ENCODE data around the gene ERC2.

DNA sequence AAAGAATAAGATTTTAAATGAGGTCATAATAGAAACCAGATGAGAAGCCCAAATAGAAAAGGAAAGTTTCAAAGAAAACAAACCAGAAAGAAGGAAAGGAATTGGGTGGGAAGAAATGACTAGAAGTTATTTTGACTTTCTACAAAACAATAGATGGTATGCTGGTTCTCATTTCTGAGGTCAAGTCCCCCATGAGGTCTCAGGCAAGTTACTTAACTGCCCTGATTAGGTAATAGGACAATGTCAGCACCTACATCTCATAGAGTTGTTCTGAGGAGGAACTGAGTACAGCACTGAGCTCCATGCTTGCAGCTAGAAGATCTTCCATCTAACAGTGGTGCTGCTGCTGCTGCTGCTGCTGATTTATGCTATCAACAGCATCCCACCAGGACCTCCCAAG lies 185.9 kb downstream of the ERC2 start:
- TF ChIP-seq ZFP3 (CRISPR knock-in tag; IDR thresholded peaks at IDR 0.05) = no peak
- TF ChIP-seq ZNF565 (CRISPR knock-in tag; conservative IDR thresholded peaks at IDR 0.05; ENCODE audit: low read depth) = no peak
- TF ChIP-seq, protein P1, sequence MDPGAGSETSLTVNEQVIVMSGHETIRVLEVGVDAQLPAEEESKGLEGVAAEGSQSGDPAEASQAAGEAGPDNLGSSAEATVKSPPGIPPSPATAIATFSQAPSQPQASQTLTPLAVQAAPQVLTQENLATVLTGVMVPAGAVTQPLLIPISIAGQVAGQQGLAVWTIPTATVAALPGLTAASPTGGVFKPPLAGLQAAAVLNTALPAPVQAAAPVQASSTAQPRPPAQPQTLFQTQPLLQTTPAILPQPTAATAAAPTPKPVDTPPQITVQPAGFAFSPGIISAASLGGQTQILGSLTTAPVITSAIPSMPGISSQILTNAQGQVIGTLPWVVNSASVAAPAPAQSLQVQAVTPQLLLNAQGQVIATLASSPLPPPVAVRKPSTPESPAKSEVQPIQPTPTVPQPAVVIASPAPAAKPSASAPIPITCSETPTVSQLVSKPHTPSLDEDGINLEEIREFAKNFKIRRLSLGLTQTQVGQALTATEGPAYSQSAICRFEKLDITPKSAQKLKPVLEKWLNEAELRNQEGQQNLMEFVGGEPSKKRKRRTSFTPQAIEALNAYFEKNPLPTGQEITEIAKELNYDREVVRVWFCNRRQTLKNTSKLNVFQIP (CRISPR knock-in tag; IDR thresholded peaks at IDR 0.05; ENCODE audit: borderline replicate concordance, low read depth) = no peak
- no peak for TF ChIP-seq ZFP30 (CRISPR knock-in tag; IDR thresholded peaks at IDR 0.05)
- TF ChIP-seq TCF4 (CRISPR knock-in tag; IDR thresholded peaks at IDR 0.05; ENCODE audit: borderline replicate concordance) = no peak
- TF ChIP-seq PATZ1 (CRISPR knock-in tag; IDR thresholded peaks at IDR 0.05; ENCODE audit: borderline replicate concordance) = no peak
- no peak for TF ChIP-seq CSDC2 (CRISPR knock-in tag; IDR thresholded peaks at IDR 0.05)
- TF ChIP-seq ARNTL (CRISPR knock-in tag; IDR thresholded peaks at IDR 0.05; ENCODE audit: borderline replicate concordance, low read depth) = no peak
- no peak for TF ChIP-seq ZNF70 (CRISPR knock-in tag; IDR thresholded peaks at IDR 0.05)

Data from SK-N-SH treated with all-trans-retinoic acid at 6 μM for 48 hours (cell line).